NK-92 (cell line): Measurements from ENCODE around the gene RBM17.
"Not testable (repeated sequence)": the region's sequence is repeated elsewhere in the genome, so short reads cannot be mapped to it uniquely, and the experiment has no call there.

Source experiments
- DNase-seq: peaks from one replicate; lab custom pipeline; 2025; ENCODE audit not compliant: unreplicated experiment; lab: John Stamatoyannopoulos, UW

Gene RBM17

DNA sequence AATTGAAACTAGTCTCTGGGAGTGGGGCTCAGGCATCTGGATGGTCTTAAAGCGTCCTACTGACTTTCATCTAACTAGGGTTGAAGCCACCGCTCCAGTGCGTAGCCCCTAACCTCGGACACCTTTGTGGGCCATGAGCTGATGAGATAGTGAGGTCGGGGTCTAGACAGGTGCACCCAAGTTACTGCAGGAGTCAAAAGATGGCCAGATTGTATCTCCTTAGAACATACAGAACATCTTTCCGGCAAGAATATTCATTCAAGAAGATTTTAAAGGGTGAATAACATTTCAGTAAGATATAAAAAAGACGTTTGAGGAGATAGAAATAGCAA lies 20.6 kb downstream of the RBM17 start:
- DNase-seq = no peak

- no peak for DNase-seq
These were observed 21.3 kb downstream of the RBM17 start for GRCh38 chr10:6110136-6110535.

GRCh38 chr10:6112893-6113292 lies 24.1 kb downstream of the RBM17 start:
- DNase-seq = no peak

GRCh38 chr10:6114299-6114698 lies 25.5 kb downstream of the RBM17 start:
- DNase-seq = no peak

GRCh38 chr10:6114805-6115341 lies 26.0 kb downstream of the RBM17 start:
- no peak for DNase-seq

DNA sequence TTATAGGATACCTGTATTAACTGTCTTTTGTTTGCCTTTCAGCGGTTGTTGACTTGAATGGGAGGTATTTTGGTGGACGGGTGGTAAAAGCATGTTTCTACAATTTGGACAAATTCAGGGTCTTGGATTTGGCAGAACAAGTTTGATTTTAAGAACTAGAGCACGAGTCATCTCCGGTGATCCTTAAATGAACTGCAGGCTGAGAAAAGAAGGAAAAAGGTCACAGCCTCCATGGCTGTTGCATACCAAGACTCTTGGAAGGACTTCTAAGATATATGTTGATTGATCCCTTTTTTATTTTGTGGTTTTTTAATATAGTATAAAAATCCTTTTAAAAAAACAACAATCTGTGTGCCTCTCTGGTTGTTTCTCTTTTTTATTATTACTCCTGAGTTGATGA lies 26.6 kb downstream of the RBM17 start:
- no peak for DNase-seq

DNA sequence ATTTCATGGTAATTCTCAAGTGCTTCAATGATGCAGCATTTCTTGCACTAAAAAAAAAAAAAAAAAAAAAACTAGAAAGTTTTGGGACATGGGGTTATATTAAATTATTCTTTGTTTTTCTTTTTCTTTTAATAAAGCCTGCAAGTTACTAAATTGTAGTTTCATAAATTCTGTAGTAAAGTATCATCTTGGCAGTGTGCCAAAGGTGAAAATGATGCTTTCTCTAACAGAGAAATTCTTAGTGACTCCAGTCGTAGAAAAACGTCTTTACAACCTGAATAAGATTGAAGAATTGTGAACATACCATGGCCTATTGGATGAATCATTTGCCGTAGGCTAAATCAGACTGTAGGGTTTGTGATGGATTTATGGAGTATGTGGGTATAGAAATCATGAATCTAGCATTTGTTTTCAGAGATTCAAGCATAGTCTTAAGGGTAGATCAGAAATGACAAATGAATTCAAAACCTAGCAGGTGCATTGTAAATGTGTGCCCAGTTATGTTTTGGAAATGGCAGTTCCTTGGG lies 27.1 kb downstream of the RBM17 start:
- no peak for DNase-seq

DNA sequence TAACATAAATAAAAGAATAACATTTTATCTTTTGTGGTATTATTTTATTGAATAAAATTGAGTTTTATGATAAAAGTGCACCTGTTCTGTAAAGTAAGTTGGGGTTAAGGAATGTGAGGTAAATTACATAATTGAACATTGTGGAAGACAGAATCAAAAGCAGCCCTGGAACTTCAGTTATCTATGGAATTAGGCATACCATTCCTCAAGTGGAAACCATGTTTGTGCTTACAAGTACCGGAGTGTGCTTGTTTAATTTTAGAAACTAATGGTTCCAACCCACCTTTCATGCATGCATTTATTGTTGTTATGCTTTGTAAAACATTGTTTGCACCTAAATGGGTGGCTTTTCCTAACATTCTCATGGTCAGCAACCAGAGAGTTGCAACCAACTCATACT lies 28.0 kb downstream of the RBM17 start:
- DNase-seq = no peak

- no peak for DNase-seq
These were observed 28.9 kb downstream of the RBM17 start for GRCh38 chr10:6117711-6118110.

GRCh38 chr10:6119423-6119822 lies 30.6 kb downstream of the RBM17 start:
- no peak for DNase-seq

GRCh38 chr10:6119962-6120361 lies 31.1 kb downstream of the RBM17 start:
- no peak for DNase-seq

- no peak for DNase-seq
These were observed 31.9 kb downstream of the RBM17 start for GRCh38 chr10:6120691-6121090.

- DNase-seq = no peak
These were observed 32.3 kb downstream of the RBM17 start for GRCh38 chr10:6121146-6121545.

GRCh38 chr10:6123532-6123931 lies 34.7 kb downstream of the RBM17 start:
- DNase-seq = no peak

GRCh38 chr10:6124666-6125065 lies 35.8 kb downstream of the RBM17 start:
- no peak for DNase-seq

DNA sequence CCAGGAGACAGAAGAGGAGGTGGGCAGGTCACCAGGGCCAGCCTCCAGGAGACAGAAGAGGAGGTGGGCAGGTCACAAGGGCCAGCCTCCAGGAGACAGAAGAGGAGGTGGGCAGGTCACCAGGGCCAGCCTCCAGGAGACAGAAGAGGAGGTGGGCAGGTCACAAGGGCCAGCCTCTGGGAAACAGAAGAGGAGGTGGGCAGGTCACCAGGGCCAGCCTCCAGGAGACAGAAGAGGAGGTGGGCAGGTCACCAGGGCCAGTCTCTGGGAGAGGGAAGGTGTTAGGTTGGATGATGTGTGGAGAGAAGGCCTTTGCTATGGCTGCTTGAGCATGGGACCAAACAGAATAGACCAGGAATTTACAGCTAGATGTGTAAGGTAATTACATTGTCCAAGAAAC lies 38.6 kb downstream of the RBM17 start:
- not testable (repeated sequence) for DNase-seq

GRCh38 chr10:6128087-6128486 lies 39.3 kb downstream of the RBM17 start:
- DNase-seq = no peak

- no peak for DNase-seq
These were observed 39.9 kb downstream of the RBM17 start for GRCh38 chr10:6128591-6129251.

DNA sequence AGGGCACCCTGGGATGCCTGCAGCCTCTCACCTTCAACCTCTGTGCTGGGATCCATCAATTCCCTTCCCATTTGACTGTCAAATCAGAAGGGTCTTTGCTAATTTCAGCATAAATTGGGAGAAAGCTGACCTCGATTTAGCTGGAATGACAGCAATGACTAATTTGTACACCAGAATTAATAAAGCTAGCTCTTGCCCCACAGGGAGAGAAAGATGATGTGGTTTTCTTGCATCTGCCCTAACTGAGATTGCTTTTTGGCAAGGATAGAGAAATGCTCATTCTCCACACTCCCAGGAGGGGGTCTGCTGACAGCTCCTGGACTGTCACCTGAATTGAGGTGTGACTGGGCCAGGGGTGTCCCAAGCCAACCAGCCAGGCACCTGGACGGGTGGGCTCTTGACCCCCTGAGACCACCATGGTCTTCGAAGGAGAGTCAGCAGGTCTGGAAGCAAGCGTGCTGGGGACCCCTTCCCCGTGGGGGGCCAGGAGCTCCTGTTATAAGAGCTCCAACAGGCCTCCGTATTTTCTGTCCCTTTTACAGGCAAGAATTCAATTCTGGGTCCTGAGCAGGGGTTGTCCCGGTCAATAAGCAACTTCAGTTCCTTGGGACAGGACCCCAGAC lies 42.1 kb downstream of the RBM17 start:
- DNase-seq = no peak

GRCh38 chr10:6133331-6134098 lies 44.7 kb downstream of the RBM17 start:
- DNase-seq = no peak

- no peak for DNase-seq
These were observed 45.4 kb downstream of the RBM17 start for GRCh38 chr10:6134099-6134823.
